MCF 10A (cell line): ENCODE data around the gene CLEC16A. TPM values are rescaled to one million over a fixed set of nuclear protein-coding genes. Genes with fewer than 3 reads are reported as not detected.

ENCODE experiments used
- BruUV-seq: library from RNA; stranded (reverse); fragments of 400-500 nt; replicated peaks from 2 replicates; lab custom pipeline; 2021; lab: Mats Ljungman, UMichigan
- CTCF ChIA-PET: fragments of 300-600 bp; sonication (Branson Sonifier 250); formaldehyde crosslinking; extraction: SDS; loops from one replicate; lab custom pipeline; 2021; ENCODE audit warnings: antibody characterized with exemption, inconsistent platforms; lab: Yijun Ruan, JAX
- POLR2A ChIA-PET: fragments of 300-600, 350-650 bp; sonication (Branson Sonifier 250); formaldehyde crosslinking; extraction: SDS; loops from one replicate; lab custom pipeline; 2020; ENCODE audit warnings: antibody characterized with exemption, inconsistent platforms; lab: Yijun Ruan, JAX
- DNase-seq: peaks from one replicate; pipeline ENCODE4 v3.0.0-alpha.2; 2018; ENCODE audit not compliant: unreplicated experiment
- H3K27ac Mint-ChIP-seq: one replicate; pipeline ENCODE4 v1.8.0; 2022; ENCODE audit warnings: mild to moderate bottlenecking, low read depth, mixed read lengths; ENCODE audit not compliant: unreplicated experiment
- H3K27me3 Mint-ChIP-seq: one replicate; pipeline ENCODE4 v1.8.0; 2022; ENCODE audit warnings: mixed read lengths; ENCODE audit not compliant: insufficient read depth, unreplicated experiment
- H3K36me3 Mint-ChIP-seq: one replicate; pipeline ENCODE4 v1.8.0; 2022; ENCODE audit warnings: mild to moderate bottlenecking, moderate library complexity, mixed read lengths; ENCODE audit not compliant: insufficient read depth, unreplicated experiment
- H3K4me1 Mint-ChIP-seq: one replicate; pipeline ENCODE4 v1.8.0; 2022; ENCODE audit warnings: mixed read lengths; ENCODE audit not compliant: insufficient read depth, unreplicated experiment
- H3K4me3 Mint-ChIP-seq: one replicate; pipeline ENCODE4 v1.8.0; 2022; ENCODE audit warnings: mild to moderate bottlenecking, moderate library complexity, mixed read lengths; ENCODE audit not compliant: unreplicated experiment
- H3K9me3 Mint-ChIP-seq: one replicate; pipeline ENCODE4 v1.8.0; 2022; ENCODE audit warnings: mixed read lengths; ENCODE audit not compliant: unreplicated experiment
- intact Hi-C: fragments of 100-400 bp; cut with micrococcal nuclease; formaldehyde crosslinking; loops from 2 replicates; pipeline ENCODE4 v1.14.1; 2022
- total RNA-seq: library from RNA; stranded (reverse); gene quantifications from 2 replicates; pipeline ENCODE4 v1.2.3, GENCODE V29; 2022
- TF ChIP-seq, protein P1 (sequence below): fragments of 200-600 bp; IDR thresholded peaks from one replicate; pipeline ENCODE4 v1.8.0; 2022; ENCODE audit warnings: antibody characterized with exemption, mild to moderate bottlenecking; ENCODE audit not compliant: unreplicated experiment

The CLEC16A gene
- total RNA-seq, 1 experiment from 2014 or later: 32.4 TPM

DNA sequence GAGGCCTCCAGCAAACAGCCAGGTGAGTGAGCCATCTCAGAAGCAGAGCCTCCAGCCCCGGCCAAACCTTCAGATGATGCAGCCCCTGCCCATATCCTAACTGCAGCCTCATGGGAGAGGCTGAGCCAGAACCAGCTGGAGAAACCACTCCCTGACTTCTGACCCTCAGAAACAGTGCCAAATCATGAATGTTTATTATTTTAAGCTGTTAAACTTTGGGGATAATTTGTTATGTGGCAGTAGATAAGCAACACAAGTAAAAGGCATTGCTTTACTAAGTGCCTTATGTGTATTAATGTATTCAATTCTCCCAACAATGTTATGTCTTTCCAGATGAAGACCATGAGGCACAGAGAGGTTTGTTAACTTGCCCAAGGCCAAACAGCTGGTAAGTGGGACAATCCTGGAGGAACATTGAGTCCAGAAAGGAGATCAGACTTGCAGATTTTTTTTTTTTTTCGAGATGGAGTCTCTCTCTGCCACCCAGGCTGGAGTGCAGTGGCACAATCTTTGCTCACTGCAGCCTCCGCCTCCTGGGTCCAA is 252.0 kb downstream of the CLEC16A start:
- ChIA-PET POLR2A (interaction anchor here (0.6 kb wide), 1 partner anchor 11 kb away, joined by 4 read pairs; no protein-coding TSS in a partner anchor), CTCF (no interaction called here)
- H3K9me3 Mint-ChIP-seq: no peaks in the 10 kb centered on the region
- intact Hi-C loops: no loop called here
- H3K4me3 Mint-ChIP-seq: no peak overlapping the region
- TF ChIP-seq, protein P1, sequence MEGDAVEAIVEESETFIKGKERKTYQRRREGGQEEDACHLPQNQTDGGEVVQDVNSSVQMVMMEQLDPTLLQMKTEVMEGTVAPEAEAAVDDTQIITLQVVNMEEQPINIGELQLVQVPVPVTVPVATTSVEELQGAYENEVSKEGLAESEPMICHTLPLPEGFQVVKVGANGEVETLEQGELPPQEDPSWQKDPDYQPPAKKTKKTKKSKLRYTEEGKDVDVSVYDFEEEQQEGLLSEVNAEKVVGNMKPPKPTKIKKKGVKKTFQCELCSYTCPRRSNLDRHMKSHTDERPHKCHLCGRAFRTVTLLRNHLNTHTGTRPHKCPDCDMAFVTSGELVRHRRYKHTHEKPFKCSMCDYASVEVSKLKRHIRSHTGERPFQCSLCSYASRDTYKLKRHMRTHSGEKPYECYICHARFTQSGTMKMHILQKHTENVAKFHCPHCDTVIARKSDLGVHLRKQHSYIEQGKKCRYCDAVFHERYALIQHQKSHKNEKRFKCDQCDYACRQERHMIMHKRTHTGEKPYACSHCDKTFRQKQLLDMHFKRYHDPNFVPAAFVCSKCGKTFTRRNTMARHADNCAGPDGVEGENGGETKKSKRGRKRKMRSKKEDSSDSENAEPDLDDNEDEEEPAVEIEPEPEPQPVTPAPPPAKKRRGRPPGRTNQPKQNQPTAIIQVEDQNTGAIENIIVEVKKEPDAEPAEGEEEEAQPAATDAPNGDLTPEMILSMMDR: no peak
- no TSS peak for BruUV-seq
- H3K36me3 Mint-ChIP-seq: no peaks in the 10 kb centered on the region
- peaks cover 16% of the 10 kb centered on the region for H3K4me1 Mint-ChIP-seq
- no peak overlapping the region for H3K27ac Mint-ChIP-seq
- DNase-seq: no peak
- H3K27me3 Mint-ChIP-seq: no peaks in the 10 kb centered on the region

DNA sequence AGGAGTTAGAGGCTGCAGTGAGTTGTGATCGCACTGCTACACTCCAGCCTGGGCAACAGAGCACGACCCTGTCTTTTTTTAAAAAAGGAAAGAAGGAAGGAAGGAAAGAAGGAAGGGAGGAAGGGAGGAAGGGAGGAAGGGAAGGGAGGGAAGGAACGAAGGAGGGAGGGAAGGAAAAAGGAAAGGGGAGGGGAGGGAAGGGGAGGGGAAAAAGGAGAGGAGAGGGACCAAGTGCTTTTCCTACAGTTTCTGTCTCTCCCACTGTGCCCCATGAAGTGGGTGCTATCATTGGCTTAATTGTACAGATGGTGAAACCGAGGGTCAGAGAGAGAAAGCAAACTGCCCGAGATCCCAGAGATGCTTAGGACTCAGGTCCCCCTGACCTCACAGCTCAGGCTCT is 254.0 kb downstream of the CLEC16A start:
- no peak for DNase-seq
- TF ChIP-seq, protein P1: no peak
- ChIA-PET POLR2A (no interaction called here), CTCF (interaction anchor here (0.6 to 1.0 kb wide), 3 partner anchors 14 to 349 kb away, joined by 3 to 4 read pairs (median 3); no protein-coding TSS in a partner anchor)
- intact Hi-C loops: no loop called here
- no peaks in the 10 kb centered on the region for H3K27me3 Mint-ChIP-seq
- no peaks in the 10 kb centered on the region for H3K36me3 Mint-ChIP-seq
- H3K4me3 Mint-ChIP-seq: no peak overlapping the region
- peaks cover 29% of the 10 kb centered on the region for H3K4me1 Mint-ChIP-seq
- BruUV-seq: no TSS peak
- no peak overlapping the region for H3K27ac Mint-ChIP-seq
- no peaks in the 10 kb centered on the region for H3K9me3 Mint-ChIP-seq

DNA sequence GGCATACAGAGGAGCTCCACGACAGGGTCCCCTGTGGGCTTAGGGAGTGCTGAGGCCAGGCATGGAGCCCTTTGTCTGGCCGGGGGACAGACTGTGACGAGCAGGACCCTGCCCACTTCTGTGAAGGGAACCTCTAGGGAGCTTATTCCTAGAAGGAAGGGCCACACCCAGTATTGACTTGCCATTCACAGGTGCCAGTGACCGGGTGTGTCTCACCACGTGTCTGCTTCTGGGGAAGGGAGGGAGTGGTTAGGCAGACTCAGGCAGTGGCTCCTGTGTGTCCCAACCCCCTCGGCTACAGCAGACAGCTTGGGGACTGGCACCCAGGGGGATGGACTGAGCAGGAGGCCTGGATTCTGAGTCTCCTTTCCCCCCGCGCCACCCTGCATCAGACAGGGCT is 254.5 kb downstream of the CLEC16A start:
- Mint-ChIP-seq H3K4me3 (no peak overlapping the region), H3K27me3 (no peaks in the 10 kb centered on the region), H3K27ac (no peak overlapping the region), H3K36me3 (no peaks in the 10 kb centered on the region), H3K4me1 (peaks cover 29% of the 10 kb centered on the region), H3K9me3 (no peaks in the 10 kb centered on the region)
- no TSS peak for BruUV-seq
- peak; percentile 49 for DNase-seq
- ChIA-PET CTCF (interaction anchor here (0.6 to 1.0 kb wide), 3 partner anchors 14 to 349 kb away, joined by 3 to 4 read pairs (median 3); no protein-coding TSS in a partner anchor), POLR2A (no interaction called here)
- intact Hi-C loops: no loop called here
- TF ChIP-seq, protein P1: no peak

DNA sequence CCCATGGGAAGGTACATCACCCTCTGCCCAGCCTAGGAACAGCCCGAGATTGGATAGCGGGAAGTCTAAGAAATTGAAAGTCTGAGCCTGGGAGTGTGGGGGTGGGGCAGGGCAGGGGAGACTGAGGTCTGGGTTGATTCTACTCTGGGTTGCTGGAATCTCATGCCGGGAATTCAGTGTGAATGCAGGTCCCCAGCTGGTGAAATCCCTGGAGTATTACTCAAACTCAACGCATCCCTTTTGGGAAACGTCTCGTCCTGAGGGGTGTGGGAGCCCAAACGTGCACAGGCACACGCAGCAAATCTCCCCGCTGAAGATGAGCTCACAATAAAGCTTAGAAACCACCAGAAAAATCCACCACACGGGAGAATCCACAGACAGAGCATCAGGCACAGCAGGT is 256.2 kb downstream of the CLEC16A start:
- POLR2A ChIA-PET: no interaction called here

More for the DNA sequence above, 256.2 kb downstream of the CLEC16A start:
- TF ChIP-seq, protein P1: no peak
- Mint-ChIP-seq H3K4me3 (no peak overlapping the region), H3K27ac (no peak overlapping the region), H3K27me3 (no peaks in the 10 kb centered on the region), H3K36me3 (no peaks in the 10 kb centered on the region), H3K4me1 (peaks cover 29% of the 10 kb centered on the region), H3K9me3 (no peaks in the 10 kb centered on the region)
- CTCF ChIA-PET: interaction anchor here (0.6 to 1.8 kb wide), 2 partner anchors 55 to 1235 kb away, joined by 3 to 4 read pairs; no protein-coding TSS in a partner anchor
- no TSS peak for BruUV-seq
- DNase-seq: no peak
- intact Hi-C loops: loop anchor here (5.0 kb wide), 2 partner anchors 57 to 63 kb away; partner anchors contain the start of gene SOCS1
